ENCODE measurements around the gene CRYAB.

GRCh38 chr11:111932611-111932950 is 21.0 kb upstream of the CRYAB start:
- TF ChIP-seq CTCF (conservative IDR thresholded peaks at IDR 0.05; ENCODE audit: low read length): no peak
- no peak for TF ChIP-seq EZH2phosphoT487 (IDR thresholded peaks at IDR 0.05; ENCODE audit: borderline replicate concordance)
